ENCODE data around the gene SYNE2. TPM values are rescaled to one million over a fixed set of nuclear protein-coding genes. Genes with fewer than 3 reads are reported as not detected.
A peak's percentile ranks its signal among the peaks of the same experiment; 100 is the strongest.

SYNE2 gene
- total and polyA plus RNA-seq, 4 donors, result 12.0 to 79.9 (median 19.5) TPM

- 96% methylated on average over 1 of the region's 1 CpG for WGBS
- TF ChIP-seq EGR1 (IDR thresholded peaks at IDR 0.05; ENCODE audit: low read depth in 2 of 2), result no peak
- TF ChIP-seq ATF3 (IDR thresholded peaks at IDR 0.05), result no peak
- no peak for TF ChIP-seq TAF1 (conservative IDR thresholded peaks at IDR 0.05)
- no peak for TF ChIP-seq JUND (IDR thresholded peaks at IDR 0.05)
- TF ChIP-seq YY1 (IDR thresholded peaks at IDR 0.05), result no peak
- TF ChIP-seq GABPA (IDR thresholded peaks at IDR 0.05 in 1 of 2, conservative IDR thresholded peaks at IDR 0.05 in 1 of 2), result no peak
- no peak for TF ChIP-seq HNF4A (conservative IDR thresholded peaks at IDR 0.05)
- no peak for TF ChIP-seq SP1 (IDR thresholded peaks at IDR 0.05)
- TF ChIP-seq REST (IDR thresholded peaks at IDR 0.05), result no peak
- TF ChIP-seq RAD21 (IDR thresholded peaks at IDR 0.05), result no peak
- TF ChIP-seq RXRA (IDR thresholded peaks at IDR 0.05), result no peak
- TF ChIP-seq NR2F2 (IDR thresholded peaks at IDR 0.05), result no peak
- TF ChIP-seq FOXA1 (IDR thresholded peaks at IDR 0.05), result no peak
- TF ChIP-seq HNF4G (IDR thresholded peaks at IDR 0.05), result no peak
- TF ChIP-seq FOXA2 (IDR thresholded peaks at IDR 0.05), result no peak
- TF ChIP-seq MAX (IDR thresholded peaks at IDR 0.05), result no peak
- TF ChIP-seq CTCF (IDR thresholded peaks at IDR 0.05; ENCODE audit: low read depth, low read length, missing input control), result no peak
- Histone ChIP-seq H3K9me3 (ENCODE audit: control insufficient read depth in 4 of 4, low read length in 3 of 4) (no peaks in the 10 kb centered on the region), H3K9ac (ENCODE audit: low read depth in 1 of 2, low read length in 2 of 2) (no peak overlapping the region), H3K4me3 (ENCODE audit: low read depth in 1 of 3, low read length in 3 of 3) (no peak overlapping the region), H3K36me3 (ENCODE audit: control insufficient read depth in 4 of 4, insufficient read depth in 3 of 4, low read depth in 1 of 4, low read length in 3 of 4) (no peaks in the 10 kb centered on the region), H3K27ac (ENCODE audit: low read depth in 1 of 2, low read length in 2 of 2) (no peak overlapping the region), H3K27me3 (ENCODE audit: control insufficient read depth in 4 of 4, insufficient read depth in 4 of 4, low read length in 3 of 4) (no peaks in the 10 kb centered on the region), H3K4me1 (ENCODE audit: control insufficient read depth in 4 of 4, insufficient read depth in 4 of 4, low read length in 3 of 4) (no peaks in the 10 kb centered on the region)
- no peak for DNase-seq (ENCODE audit: low spot score)
Measured at GRCh38 chr14:63833728-63834127, 19.1 kb upstream of the SYNE2 start.

GRCh38 chr14:63840981-63841380 lies 11.8 kb upstream of the SYNE2 start:
- Histone ChIP-seq H3K4me1 (ENCODE audit: control insufficient read depth in 4 of 4, insufficient read depth in 4 of 4, low read length in 3 of 4) (no peaks in the 10 kb centered on the region), H3K9ac (ENCODE audit: low read depth in 1 of 2, low read length in 2 of 2) (no peak overlapping the region), H3K36me3 (ENCODE audit: control insufficient read depth in 4 of 4, insufficient read depth in 3 of 4, low read depth in 1 of 4, low read length in 3 of 4) (no peaks in the 10 kb centered on the region), H3K9me3 (ENCODE audit: control insufficient read depth in 4 of 4, low read length in 3 of 4) (peaks cover 0 to 5% (median 2%) of the 10 kb centered on the region in 4 donors), H3K27ac (ENCODE audit: low read depth in 1 of 2, low read length in 2 of 2) (no peak overlapping the region), H3K4me3 (ENCODE audit: low read depth in 1 of 3, low read length in 3 of 3) (no peak overlapping the region), H3K27me3 (ENCODE audit: control insufficient read depth in 4 of 4, insufficient read depth in 4 of 4, low read length in 3 of 4) (no peaks in the 10 kb centered on the region)
- peak in 1 of 2 donors; percentile 19 for TF ChIP-seq RAD21 (IDR thresholded peaks at IDR 0.05)
- TF ChIP-seq REST (IDR thresholded peaks at IDR 0.05), result no peak
- DNase-seq (ENCODE audit: low spot score), result no peak
- 19% methylated on average over 1 of the region's 1 CpG for WGBS

Data from liver (tissue), 9 donors.